Skeletal muscle satellite cell (primary cell): ENCODE measurements around the gene NECTIN1.

Experiments
- H3K27me3 ChIP-seq: 2 replicates; pipeline ENCODE4 v1.7.0; 2013; ENCODE audit warnings: low read length; ENCODE audit not compliant: control insufficient read depth, insufficient read depth
- H3K36me3 ChIP-seq: 2 replicates; pipeline ENCODE4 v1.7.0; 2013; ENCODE audit warnings: mild to moderate bottlenecking, control low read depth, low read length; ENCODE audit not compliant: insufficient read depth
- H3K4me1 ChIP-seq: 2 replicates; pipeline ENCODE4 v1.7.0; 2013; ENCODE audit warnings: low read length; ENCODE audit not compliant: control insufficient read depth, insufficient read depth
- H3K4me2 ChIP-seq: 2 replicates; pipeline ENCODE4 v1.7.0; 2013; ENCODE audit warnings: mild to moderate bottlenecking, low read length
- H3K4me3 ChIP-seq: 2 replicates; pipeline ENCODE4 v1.7.0; 2013; ENCODE audit warnings: low read length
- H3K9ac ChIP-seq: 2 replicates; pipeline ENCODE4 v1.7.0; 2013; ENCODE audit warnings: mild to moderate bottlenecking, low read depth, low read length, moderate library complexity
- H3K9me3 ChIP-seq: replicated peaks from 2 replicates; pipeline ENCODE4 v1.7.0; 2013; ENCODE audit warnings: mild to moderate bottlenecking, control low read depth, low read length

Gene NECTIN1

GRCh38 chr11:119716582-119717498, 12.2 kb downstream of the NECTIN1 start:
- Histone ChIP-seq H3K4me2 (no peak overlapping the region), H3K9me3 (no peaks in the 10 kb centered on the region), H3K4me3 (no peak overlapping the region), H3K27me3 (no peaks in the 10 kb centered on the region), H3K36me3 (no peaks in the 10 kb centered on the region), H3K4me1 (peaks cover 11% of the 10 kb centered on the region), H3K9ac (no peak overlapping the region)

- Histone ChIP-seq H3K4me3 (no peak overlapping the region), H3K36me3 (no peaks in the 10 kb centered on the region), H3K9ac (no peak overlapping the region), H3K27me3 (no peaks in the 10 kb centered on the region), H3K9me3 (no peaks in the 10 kb centered on the region), H3K4me1 (no peaks in the 10 kb centered on the region), H3K4me2 (no peak overlapping the region)
These were observed 14.4 kb downstream of the NECTIN1 start for GRCh38 chr11:119714590-119714989.

- Histone ChIP-seq H3K27me3 (no peaks in the 10 kb centered on the region), H3K4me2 (no peak overlapping the region), H3K9ac (no peak overlapping the region), H3K9me3 (no peaks in the 10 kb centered on the region), H3K36me3 (no peaks in the 10 kb centered on the region), H3K4me1 (no peaks in the 10 kb centered on the region), H3K4me3 (no peak overlapping the region)
These were observed 14.8 kb downstream of the NECTIN1 start for GRCh38 chr11:119714189-119714588.

DNA sequence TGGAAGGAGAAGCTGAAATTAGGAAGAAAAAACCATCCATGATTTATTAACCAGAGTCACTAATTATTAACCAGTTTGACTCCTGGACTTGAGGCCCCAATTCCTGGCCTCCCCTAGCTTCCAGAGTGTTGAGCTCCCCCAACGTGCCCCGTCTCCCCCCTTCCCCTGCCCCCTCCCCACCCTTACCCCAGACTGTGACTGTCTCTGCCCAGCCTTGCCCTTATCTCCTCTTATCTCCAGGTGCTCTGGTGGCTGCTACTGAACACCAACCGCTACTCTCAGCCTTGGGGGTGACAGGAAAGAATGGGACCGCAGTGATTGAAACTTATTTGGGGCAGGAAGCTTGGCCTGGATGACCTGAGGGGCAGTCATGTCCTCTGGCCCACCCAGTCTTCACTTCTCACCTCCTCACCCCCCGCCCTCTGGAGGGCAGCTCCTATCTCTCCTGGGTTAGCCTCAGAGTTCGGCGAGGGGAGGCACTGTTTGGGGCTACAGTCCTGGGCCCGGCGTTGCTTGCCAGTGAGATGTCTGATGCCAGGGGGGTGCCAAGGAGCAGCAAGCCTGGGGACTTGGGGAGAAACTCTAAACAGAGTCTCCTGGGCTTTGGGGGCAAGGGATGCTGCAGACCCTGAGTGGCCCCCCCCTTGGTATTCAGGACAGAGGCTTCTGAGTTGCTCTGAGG, 15.5 kb downstream of the NECTIN1 start:
- H3K4me1 ChIP-seq: no peaks in the 10 kb centered on the region
- H3K27me3 ChIP-seq: no peaks in the 10 kb centered on the region
- no peak overlapping the region for H3K9ac ChIP-seq
- no peak overlapping the region for H3K4me2 ChIP-seq
- H3K36me3 ChIP-seq: no peaks in the 10 kb centered on the region
- no peaks in the 10 kb centered on the region for H3K9me3 ChIP-seq
- H3K4me3 ChIP-seq: no peak overlapping the region

DNA sequence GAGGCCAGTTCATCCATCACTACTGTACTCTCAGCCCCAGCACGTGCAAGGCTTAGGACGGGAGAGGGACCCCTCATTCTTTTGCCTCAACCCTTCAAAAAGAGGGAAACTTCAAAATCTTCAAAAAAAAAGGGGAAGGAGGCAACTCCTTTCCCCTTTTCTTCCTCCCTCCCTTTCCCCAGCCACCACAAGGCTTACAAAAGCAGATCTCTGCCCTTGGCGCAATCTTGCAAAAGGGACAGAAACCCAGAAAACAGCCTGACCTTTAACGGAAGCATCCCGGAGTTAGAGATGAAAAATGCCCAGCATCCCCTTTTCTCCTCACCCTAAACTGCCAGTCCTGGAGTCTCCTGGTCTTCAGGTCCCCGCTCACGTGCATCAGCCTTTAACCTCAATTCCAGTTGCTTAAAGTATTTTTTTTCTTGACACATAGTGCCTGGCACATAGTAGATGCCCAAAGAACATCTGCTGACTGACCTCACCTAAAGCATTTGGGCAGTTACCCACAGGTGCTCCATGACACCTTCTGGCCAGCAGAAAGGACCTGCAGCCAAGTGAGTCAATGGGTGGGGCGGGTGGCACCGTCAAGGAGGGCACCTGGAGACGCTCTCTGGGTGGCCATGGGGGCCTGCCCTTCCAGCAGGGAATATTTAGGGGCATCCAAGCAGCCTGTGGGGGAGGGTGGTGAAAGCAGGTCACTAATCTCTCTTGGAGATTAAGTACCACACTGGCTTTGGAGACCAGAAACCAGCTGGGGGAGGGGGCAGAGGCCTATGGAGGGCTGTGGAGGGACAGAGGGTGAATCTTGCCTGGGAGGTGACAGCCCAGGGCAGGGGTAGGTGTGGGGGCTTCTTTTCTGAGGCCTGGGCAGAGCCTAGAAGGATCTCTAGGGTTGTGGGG, 16.3 kb downstream of the NECTIN1 start:
- Histone ChIP-seq H3K36me3 (no peaks in the 10 kb centered on the region), H3K27me3 (no peaks in the 10 kb centered on the region), H3K4me3 (no peak overlapping the region), H3K9ac (no peak overlapping the region), H3K9me3 (no peaks in the 10 kb centered on the region), H3K4me1 (no peaks in the 10 kb centered on the region), H3K4me2 (no peak overlapping the region)

DNA sequence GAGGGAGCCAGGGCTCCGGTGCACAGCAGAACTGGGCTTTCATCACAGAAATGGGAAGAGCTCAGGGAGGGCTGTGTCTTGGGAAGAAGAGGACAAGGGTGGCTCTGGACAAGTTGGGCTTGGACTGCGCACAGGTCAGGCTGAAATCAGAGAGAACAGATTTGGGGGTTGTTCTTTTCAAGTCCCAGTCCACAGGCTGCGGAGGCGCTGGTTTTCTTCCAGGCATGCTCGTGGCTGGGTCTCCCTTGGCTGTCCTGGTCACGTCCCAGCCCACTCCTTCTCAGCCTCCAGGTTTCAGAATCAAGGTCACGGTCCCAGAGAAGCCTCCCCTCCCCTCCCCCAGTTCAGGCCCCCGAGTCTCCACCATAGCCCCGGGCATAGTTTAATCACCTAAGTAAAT, 17.0 kb downstream of the NECTIN1 start:
- Histone ChIP-seq H3K9ac (no peak overlapping the region), H3K27me3 (no peaks in the 10 kb centered on the region), H3K36me3 (no peaks in the 10 kb centered on the region), H3K4me2 (no peak overlapping the region), H3K9me3 (no peaks in the 10 kb centered on the region), H3K4me1 (no peaks in the 10 kb centered on the region), H3K4me3 (no peak overlapping the region)

DNA sequence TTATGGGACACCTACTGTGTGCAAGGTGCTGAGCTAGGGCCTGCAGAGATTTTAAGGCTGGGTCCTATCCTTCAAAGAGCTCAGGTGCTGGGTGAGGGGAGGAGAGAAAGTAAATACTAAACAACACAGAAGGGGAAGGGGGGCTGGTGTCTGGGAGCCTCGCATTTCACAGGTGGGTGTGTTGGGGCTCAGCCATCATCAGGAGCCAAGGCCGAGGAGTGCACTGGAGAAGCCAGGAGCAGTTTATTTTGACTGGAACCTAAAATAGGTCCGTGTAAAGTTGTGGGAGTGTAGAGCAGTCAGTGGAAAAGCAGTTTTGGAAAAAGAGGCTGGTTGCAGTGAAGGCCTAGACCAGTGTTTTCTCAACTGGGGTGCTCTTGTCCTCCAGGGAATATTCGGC, 17.5 kb downstream of the NECTIN1 start:
- no peak overlapping the region for H3K4me3 ChIP-seq

GRCh38 chr11:119710417-119710816, 18.6 kb downstream of the NECTIN1 start:
- no peak overlapping the region for H3K9ac ChIP-seq
- H3K27me3 ChIP-seq: no peaks in the 10 kb centered on the region
- no peak overlapping the region for H3K4me3 ChIP-seq
- no peaks in the 10 kb centered on the region for H3K36me3 ChIP-seq
- H3K9me3 ChIP-seq: no peaks in the 10 kb centered on the region
- H3K4me1 ChIP-seq: no peaks in the 10 kb centered on the region
- no peak overlapping the region for H3K4me2 ChIP-seq

More for the DNA sequence above, 17.5 kb downstream of the NECTIN1 start:
- no peak overlapping the region for H3K4me2 ChIP-seq
- H3K9ac ChIP-seq: no peak overlapping the region
- no peaks in the 10 kb centered on the region for H3K36me3 ChIP-seq
- H3K9me3 ChIP-seq: no peaks in the 10 kb centered on the region
- H3K27me3 ChIP-seq: no peaks in the 10 kb centered on the region
- H3K4me1 ChIP-seq: no peaks in the 10 kb centered on the region

- Histone ChIP-seq H3K4me3 (no peak overlapping the region), H3K4me2 (no peak overlapping the region), H3K4me1 (no peaks in the 10 kb centered on the region), H3K27me3 (no peaks in the 10 kb centered on the region), H3K36me3 (no peaks in the 10 kb centered on the region), H3K9ac (no peak overlapping the region), H3K9me3 (no peaks in the 10 kb centered on the region)
These were observed 19.2 kb downstream of the NECTIN1 start for GRCh38 chr11:119709638-119710346.

DNA sequence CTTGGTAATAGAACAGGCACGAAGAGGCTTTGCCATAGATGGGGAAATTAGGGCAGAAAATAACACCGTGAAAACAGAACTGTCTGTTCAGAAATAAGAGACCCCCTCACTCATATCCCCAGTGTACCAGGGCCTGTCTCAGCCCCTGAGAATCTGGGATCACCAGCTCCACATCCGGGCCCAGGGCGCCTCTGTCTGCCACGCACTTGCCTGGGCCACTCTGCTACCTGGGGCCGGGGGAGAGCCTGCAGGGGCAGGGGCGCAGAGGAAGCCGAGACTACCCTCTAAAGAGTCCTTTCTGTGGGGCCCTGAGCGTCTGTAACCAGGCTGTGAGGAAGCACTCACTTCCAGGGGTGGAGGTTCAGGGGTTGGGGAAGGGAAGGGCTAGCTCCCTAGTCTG, 19.8 kb downstream of the NECTIN1 start:
- Histone ChIP-seq H3K36me3 (no peaks in the 10 kb centered on the region), H3K9ac (no peak overlapping the region), H3K4me1 (no peaks in the 10 kb centered on the region), H3K9me3 (no peaks in the 10 kb centered on the region), H3K4me2 (no peak overlapping the region), H3K4me3 (no peak overlapping the region), H3K27me3 (no peaks in the 10 kb centered on the region)

DNA sequence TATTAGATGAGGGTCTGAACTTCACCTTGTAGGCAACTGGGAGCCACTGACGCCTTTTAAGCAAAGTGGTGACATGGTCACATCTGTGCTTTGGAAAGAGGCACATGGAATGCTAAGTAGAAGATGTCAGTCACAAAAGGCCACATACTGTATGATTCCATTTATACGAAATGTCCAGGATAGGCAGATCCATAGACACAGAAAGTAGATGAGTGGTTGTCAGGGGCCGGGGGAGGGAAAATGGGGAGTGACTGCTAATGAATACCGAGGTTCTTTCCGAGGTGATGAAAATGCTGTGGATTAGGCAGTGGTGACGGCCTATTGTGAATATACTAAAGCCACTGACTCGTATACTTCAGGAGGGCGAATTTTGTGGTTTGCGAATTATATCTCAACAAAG, 20.6 kb downstream of the NECTIN1 start:
- no peaks in the 10 kb centered on the region for H3K36me3 ChIP-seq
- no peaks in the 10 kb centered on the region for H3K27me3 ChIP-seq
- H3K4me3 ChIP-seq: no peak overlapping the region
- H3K9ac ChIP-seq: no peak overlapping the region
- H3K9me3 ChIP-seq: no peaks in the 10 kb centered on the region
- H3K4me1 ChIP-seq: no peaks in the 10 kb centered on the region
- H3K4me2 ChIP-seq: no peak overlapping the region
